ENCODE results near the gene MAGI1.

MAGI1 gene

DNA sequence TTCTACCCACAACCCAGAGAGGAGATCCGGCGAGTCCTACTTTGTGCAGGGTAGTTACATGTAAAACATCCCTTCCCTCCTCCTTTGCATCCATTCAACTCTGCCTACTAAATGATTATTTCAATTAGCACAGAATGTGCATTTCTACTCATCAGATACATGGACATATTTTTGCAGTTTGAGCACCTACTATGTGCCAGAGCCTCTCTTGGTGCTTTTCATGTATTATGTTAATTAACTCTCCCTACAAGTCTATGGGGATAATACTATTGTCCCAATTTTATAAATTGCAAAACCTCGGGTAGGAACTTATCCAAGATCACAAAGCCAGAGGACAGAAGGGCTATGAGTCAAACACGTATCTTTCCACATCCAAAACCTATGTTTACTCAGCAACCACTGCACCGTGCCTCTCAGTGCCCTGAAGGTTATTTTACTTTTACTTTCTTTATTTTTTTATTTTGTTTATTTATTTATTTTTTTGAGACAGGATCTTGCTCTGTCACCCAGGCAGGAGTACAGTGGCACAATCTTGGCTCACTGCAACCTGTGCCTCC, 432.8 kb downstream of the MAGI1 start:
- DNase-seq, result no peak

- DNase-seq, result no peak
These were observed 433.7 kb downstream of the MAGI1 start for GRCh38 chr3:65604863-65605526.

GRCh38 chr3:65603631-65604030, 435.1 kb downstream of the MAGI1 start:
- no peak for DNase-seq

- DNase-seq, result no peak
These were observed 437.8 kb downstream of the MAGI1 start for GRCh38 chr3:65600888-65601287.

GRCh38 chr3:65597952-65598413, 440.7 kb downstream of the MAGI1 start:
- no peak for DNase-seq

DNA sequence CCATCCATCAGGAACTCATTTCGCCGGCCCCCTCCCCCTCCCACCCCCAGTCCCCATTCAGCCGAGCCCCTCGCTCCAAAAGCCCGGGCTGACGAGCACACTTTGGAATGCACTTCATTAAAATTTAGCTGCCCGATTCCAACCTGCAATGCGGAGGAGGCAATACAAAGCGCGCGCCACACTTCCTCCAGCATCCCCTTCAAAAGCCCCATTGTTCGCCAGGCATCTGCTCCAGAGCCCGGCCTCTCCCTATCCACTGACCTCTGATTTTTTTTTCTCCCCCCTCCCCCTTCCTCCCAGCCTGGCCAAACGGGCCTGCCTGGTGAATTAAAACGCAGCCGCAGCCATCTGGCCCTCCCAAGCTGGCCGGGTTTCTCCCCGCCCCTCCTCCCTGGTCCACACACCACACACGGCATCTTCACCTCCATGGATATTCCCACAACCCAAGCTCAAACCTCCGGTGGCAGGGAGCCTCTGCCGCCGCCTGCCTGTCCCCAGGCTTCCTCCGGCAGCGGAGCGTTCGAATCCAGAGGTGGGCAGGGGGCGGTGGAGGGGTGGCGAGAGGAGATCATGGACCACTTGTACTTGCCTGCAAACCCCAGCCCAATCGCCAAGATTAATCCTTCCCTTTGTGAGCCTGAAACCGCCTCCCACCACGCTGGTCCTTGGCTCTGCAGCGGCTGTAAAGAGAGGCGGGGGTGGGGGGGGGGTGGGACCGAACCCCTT, 441.3 kb downstream of the MAGI1 start:
- DNase-seq, result no peak

GRCh38 chr3:65596571-65597225, 442.0 kb downstream of the MAGI1 start:
- DNase-seq, result no peak

DNA sequence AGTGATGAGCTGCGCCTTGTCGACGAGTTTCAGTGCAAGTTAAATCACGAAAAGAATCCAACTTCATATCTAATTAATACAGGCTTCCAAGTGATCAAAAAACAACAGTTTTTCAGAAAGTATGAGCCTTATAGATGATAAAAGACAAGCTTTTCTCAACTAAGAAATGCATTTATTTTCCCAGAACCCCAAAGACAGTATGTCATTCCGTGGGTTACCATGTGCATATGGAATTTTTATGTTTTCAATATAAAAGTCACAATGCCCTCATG, 442.8 kb downstream of the MAGI1 start:
- DNase-seq, result no peak

DNA sequence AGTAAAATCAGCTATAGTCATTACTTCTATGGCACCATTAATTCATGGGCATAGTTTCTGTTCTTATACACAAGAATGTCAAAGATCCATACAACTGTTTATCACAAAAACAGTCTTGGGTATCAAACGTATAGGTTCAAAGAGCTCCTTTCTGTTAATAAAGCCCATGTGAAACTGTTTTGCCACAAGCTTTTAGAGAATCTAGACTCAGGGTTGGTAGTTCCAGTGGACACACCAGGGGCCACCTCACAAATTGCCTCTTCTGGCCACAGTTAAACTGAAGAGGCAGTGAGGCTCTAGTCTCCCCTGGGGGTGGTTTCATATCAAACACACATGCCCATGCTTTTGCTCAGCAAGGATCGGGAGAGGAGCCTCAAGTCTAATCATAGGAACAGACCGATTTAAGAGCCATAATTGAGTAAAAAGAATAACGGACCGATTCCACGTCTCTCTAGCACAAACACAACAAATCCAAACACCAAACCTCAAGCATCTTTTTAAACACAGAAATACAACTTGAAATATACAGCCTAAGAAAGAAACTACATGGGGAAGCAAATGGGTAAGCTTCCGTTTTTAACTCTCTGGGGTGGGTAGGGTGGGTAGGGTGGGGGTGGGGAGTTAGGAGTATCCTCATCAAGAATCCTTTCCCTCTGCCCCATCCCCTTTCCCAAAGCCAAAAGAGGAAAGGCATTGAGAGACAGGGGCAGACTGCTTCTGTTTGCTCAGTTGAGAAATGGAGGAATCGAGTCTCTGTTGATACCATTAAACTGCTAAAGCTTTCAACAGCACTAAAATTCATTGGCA, 443.3 kb downstream of the MAGI1 start:
- no peak for DNase-seq

DNA sequence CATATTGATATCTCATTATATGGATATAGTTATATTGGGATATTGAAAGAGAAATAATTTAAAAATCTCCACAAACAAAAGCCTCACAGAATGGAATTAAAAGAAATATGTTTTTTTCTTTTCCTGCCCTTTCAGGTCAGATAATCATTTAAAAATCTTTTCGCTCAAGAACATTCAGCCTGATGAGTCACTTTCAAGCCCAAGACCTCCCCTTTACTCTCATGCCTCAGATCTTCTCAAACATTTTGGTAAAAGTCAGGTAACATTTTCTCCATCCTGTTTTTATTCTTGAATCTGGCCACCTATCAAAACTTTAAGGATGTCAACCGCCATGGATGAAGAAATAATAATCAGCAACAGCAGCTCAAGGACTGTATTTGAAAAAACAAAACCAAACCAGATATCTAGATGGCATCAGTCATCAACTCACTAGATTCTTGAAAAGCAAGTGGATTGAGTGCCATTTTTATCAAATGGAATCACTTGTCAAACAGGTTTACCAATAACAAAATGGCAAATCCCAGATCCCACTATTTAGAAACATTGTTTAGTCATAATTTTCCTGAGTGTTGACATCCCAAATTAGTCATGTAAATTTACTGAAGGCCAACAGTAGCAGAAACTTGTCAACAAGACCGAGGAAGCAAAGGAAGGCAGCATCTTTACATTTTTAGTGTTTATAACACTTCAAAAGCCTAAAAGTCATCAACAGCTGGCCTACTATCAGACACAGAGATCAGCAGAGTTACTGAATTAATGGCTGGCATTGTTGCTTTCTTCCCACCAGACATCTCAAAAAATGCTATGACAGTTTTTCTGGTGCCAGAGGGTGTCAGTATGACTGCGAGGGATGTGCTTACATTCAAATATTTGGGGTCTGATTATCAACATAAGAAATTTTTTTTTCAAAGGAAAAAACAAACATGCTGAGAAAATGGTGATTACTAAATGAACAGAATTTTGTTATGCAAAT, 444.7 kb downstream of the MAGI1 start:
- DNase-seq, result no peak

- DNase-seq, result no peak
These were observed 447.4 kb downstream of the MAGI1 start for GRCh38 chr3:65591313-65591712.

DNA sequence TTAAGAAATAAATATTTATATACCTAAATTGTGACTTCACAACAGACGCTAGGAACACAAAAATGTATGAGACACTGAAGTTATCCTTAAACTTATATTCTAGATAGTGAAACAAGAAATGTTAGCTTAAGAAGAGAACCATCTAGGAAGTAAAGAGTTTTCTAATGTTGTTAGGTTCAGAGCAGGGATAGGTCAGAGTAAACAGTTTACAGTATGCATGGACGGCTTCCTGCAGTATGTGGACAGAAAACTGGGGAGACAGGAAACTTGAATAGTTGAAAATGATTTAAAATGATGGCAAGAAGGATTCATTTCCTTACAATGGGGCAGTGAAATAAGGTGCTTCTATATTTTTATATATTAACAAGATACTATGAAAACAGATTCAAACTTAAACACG, 449.8 kb downstream of the MAGI1 start:
- DNase-seq, result no peak

DNA sequence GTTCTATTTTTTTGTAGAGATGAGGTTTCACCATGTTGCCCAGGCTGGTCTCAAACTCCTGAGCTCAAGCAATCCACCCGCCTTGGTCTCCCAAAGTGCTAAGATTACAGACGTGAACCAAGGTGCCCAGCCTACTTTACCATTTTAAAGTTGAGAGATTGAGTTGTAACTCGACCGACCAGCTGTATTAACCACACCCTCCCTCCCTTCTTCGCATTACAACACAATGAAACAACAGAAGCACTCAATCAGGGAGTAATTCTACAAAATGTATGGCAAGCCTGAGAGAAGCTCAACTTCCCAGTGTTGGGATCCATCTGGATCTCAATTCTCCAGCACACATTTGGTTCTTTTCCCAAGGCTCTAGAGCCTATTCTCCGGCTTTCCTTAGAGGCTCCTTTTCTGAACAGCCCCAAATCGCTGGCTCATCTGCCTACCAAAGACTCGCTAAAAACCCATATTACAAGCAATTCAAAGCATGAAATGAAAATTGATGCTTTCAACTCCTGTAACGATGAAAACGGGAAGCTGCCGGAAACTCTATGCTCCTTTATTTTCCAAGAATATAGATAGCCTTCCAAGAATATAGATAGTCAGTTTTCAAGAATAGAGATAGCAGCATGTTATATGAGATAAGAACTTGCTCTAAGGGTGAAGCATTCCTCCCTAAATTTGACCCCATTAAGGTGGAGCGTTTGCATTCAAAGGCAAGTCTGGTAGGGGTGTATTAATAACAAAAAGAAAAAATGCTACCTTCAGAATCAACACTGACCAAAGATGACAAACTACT, 450.9 kb downstream of the MAGI1 start:
- no peak for DNase-seq

DNA sequence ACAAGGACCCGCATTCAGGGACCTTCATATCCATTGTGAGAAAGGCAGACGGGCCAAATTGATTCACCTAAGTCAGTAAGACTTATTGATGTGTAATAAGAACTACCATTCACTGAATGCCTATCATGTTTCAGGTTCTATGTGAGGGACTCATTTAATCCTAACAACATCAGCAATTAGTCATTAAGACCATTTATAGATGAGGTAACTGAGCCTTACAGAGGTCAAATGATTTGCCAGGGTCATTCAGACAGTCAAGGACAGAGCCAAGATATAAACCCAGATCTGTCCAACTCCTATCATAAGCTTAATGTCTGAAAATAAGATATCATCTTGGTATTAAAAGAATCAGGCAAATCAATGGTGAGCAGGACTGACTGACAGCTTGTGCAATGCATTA, 453.8 kb downstream of the MAGI1 start:
- DNase-seq, result no peak

GRCh38 chr3:65584002-65584401, 454.7 kb downstream of the MAGI1 start:
- no peak for DNase-seq

DNA sequence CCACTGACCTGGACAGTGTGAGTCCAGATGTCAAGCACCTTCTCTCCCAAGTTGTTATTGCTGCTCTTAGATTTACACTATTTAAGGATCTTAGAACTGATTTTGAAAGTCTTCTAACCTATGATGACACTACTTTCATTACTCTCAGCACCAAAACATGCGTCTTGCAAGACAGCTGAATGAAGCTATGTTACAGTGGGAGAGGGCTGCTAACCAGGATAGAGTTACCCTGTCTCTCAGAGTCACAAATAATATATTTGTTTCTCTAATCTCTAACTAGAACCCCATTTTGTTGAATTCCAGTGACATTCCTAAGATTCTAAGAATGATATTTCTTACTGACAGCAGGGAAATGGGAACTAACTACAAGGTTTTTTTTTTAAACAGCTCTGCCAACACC, 455.5 kb downstream of the MAGI1 start:
- no peak for DNase-seq

- no peak for DNase-seq
These were observed 456.6 kb downstream of the MAGI1 start for GRCh38 chr3:65582012-65582717.

DNA sequence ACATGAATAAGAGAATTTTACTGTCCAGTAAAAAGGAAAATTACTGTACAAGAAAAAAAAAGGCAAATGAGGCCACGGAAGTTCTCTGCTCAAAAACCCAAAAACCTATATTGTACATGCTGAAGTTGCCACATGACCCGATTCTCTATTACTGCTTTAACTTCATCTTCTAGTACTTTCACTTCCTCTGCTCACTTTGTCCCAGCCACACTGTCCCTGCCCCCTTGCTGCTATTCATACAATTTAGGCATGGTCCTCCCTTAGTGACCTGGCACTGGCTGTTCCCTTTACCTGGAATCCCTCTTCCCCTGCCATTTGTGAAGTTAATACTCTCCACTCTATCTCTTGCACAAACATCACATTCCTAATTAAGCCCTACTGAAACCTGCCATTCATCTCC, 457.4 kb downstream of the MAGI1 start:
- DNase-seq, result no peak

GRCh38 chr3:65578861-65579260, 459.9 kb downstream of the MAGI1 start:
- DNase-seq, result no peak

DNA sequence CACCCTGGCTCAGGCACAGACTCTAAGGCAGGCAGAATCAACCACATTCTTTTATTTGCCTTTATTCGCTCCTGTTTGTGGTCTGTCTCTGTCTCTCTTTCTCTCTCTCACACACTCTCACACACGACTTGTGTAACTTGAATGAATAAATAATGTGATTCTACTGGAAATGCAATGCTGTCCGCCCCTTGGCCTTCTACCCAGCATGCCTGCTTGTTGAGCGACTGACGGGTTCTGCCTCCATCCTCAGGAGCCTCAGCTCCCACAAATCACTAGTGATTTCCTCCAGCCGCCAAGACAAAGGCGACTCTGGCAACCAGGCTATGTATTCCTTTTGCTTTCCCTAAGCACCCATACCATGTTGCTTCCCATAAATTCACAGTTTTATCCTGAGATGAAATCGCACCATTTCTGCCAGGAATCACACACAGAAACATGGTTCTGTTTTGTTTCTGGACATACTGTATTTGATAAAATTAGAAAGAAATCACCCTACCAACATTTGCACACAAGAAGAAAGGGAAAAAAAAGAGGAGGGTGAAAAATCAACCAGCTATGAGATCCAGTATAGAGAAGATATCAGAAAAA, 460.8 kb downstream of the MAGI1 start:
- DNase-seq, result no peak

Measured in CD4-positive, alpha-beta T cell treated with Interleukin-1 beta for 1 hour (primary cell).